SK-N-SH (cell line): ENCODE measurements around the gene P2RY12. TPM values are rescaled to one million over a fixed set of nuclear protein-coding genes. Genes with fewer than 3 reads are reported as not detected.

Experiments used
- CTCF ChIA-PET: fragments of 300-600, 350-600 bp; formaldehyde crosslinking; extraction: SDS; loops from one replicate; lab custom pipeline; 2021; lab: Yijun Ruan, JAX
- POLR2A ChIA-PET: fragments of 350-600 bp; sonication (Branson Sonifier 250); formaldehyde crosslinking; extraction: SDS; loops from one replicate; lab custom pipeline; 2020; ENCODE audit warnings: antibody characterized with exemption, inconsistent platforms; lab: Yijun Ruan, JAX
- DNase-seq: peaks from one replicate; pipeline ENCODE4 v3.0.0; 2012
- H2AFZ ChIP-seq: fragments of 200-600 bp; sonication (generic); 2 replicates; pipeline ENCODE4 v1.8.1; 2016; ENCODE audit warnings: antibody characterized with exemption, mild to moderate bottlenecking, low read depth
- H3F3A ChIP-seq: fragments of 200-600 bp; sonication (generic); replicated peaks from 2 replicates; pipeline ENCODE3; 2016; ENCODE audit warnings: antibody characterized with exemption, mild to moderate bottlenecking; ENCODE audit not compliant: insufficient read depth
- H3K27ac ChIP-seq, 2 experiments: fragments of 200-500 bp in 1 of 2; fragments of 200-600 bp in 1 of 2; sonication (Bioruptor generic) in 1 of 2; sonication (generic), shearing (Covaris generic) in 1 of 2; 2 replicates each; pipeline versions ENCODE4 v1.5.1 to v1.6.1; 2014 to 2016; ENCODE audit warnings: low read depth in 2 of 2, inconsistent platforms in 1 of 2, low read length in 1 of 2, mild to moderate bottlenecking in 1 of 2, mixed read lengths in 1 of 2
- H3K27me3 ChIP-seq: fragments of 200-600 bp; sonication (generic), shearing (Covaris generic); 2 replicates; pipeline ENCODE4 v1.6.1; 2016; ENCODE audit warnings: mixed run types; ENCODE audit not compliant: insufficient read depth
- H3K36me3 ChIP-seq, 2 experiments: fragments of 200-500 bp in 1 of 2; fragments of 200-600 bp in 1 of 2; sonication (Bioruptor generic) in 1 of 2; sonication (generic) in 1 of 2; replicated peaks in 1 of 2; 2 replicates each; pipeline versions ENCODE3 to v1.5.1; 2014 to 2016; ENCODE audit warnings: low read length in 1 of 2, mild to moderate bottlenecking in 1 of 2; ENCODE audit not compliant: insufficient read depth in 2 of 2, control insufficient read depth in 1 of 2
- H3K4me1 ChIP-seq, 2 experiments: fragments of 200-500 bp in 1 of 2; fragments of 200-600 bp in 1 of 2; sonication (Bioruptor generic) in 1 of 2; sonication (generic), shearing (Covaris generic) in 1 of 2; 2 replicates each; pipeline versions ENCODE4 v1.5.1 to v1.6.1; 2014 to 2016; ENCODE audit warnings: low read depth in 1 of 2, low read length in 1 of 2, mixed run types in 1 of 2; ENCODE audit not compliant: insufficient read depth in 2 of 2, control insufficient read depth in 1 of 2
- H3K4me2 ChIP-seq: fragments of 200-600 bp; sonication (generic), shearing (Covaris generic); 2 replicates; pipeline ENCODE4 v1.6.1; 2017; ENCODE audit warnings: mixed run types
- H3K4me3 ChIP-seq, 2 experiments: fragments of 200-500 bp in 1 of 2; fragments of 200-600 bp in 1 of 2; sonication (Bioruptor generic) in 1 of 2; sonication (generic), shearing (Covaris generic) in 1 of 2; 2 replicates each; pipeline versions ENCODE4 v1.5.1 to v1.8.1; 2014 to 2016; ENCODE audit warnings: low read depth in 2 of 2, inconsistent platforms in 1 of 2, low read length in 1 of 2, mild to moderate bottlenecking in 1 of 2, mixed read lengths in 1 of 2, moderate library complexity in 1 of 2
- H3K79me2 ChIP-seq: fragments of 200-600 bp; sonication (generic); 2 replicates; pipeline ENCODE4 v1.8.1; 2017; ENCODE audit warnings: mild to moderate bottlenecking; ENCODE audit not compliant: insufficient read depth
- H3K9ac ChIP-seq: fragments of 200-600 bp; sonication (generic); 2 replicates; pipeline ENCODE4 v1.6.1; 2017; ENCODE audit warnings: mixed run types
- H3K9me2 ChIP-seq: fragments of 200-600 bp; sonication (generic); 2 replicates; pipeline ENCODE4 v1.6.1; 2017; ENCODE audit warnings: mixed run types
- H3K9me3 ChIP-seq: fragments of 200-600 bp; sonication (generic); 2 replicates; pipeline ENCODE4 v1.6.1; 2017; ENCODE audit warnings: mixed run types, mild to moderate bottlenecking, moderate library complexity
- H4K20me1 ChIP-seq: fragments of 200-600 bp; sonication (generic); 2 replicates; pipeline ENCODE4 v1.6.1; 2017; ENCODE audit warnings: mild to moderate bottlenecking, mixed run types; ENCODE audit not compliant: insufficient read depth
- EP300 ChIP-seq, 2 experiments: IDR thresholded peaks; 2 replicates each; pipeline versions ENCODE4 v1.4.0 to v1.6.1; 2012; ENCODE audit warnings: borderline replicate concordance in 1 of 2, low read depth in 1 of 2, low read length in 1 of 2
- EZH2phosphoT487 ChIP-seq: fragments of 200-600 bp; sonication (generic); IDR thresholded peaks from 2 replicates; pipeline ENCODE4 v1.6.1; 2017; ENCODE audit warnings: low read depth, mixed run types, mild to moderate bottlenecking, antibody characterized with exemption, moderate library complexity, borderline replicate concordance
- FOXJ3 ChIP-seq: sonication (generic); formaldehyde crosslinking; IDR thresholded peaks from 2 replicates; pipeline ENCODE4 v1.5.1; 2020; ENCODE audit warnings: mild to moderate bottlenecking, missing genetic modification reagents
- FOXM1 ChIP-seq: IDR thresholded peaks from 2 replicates; pipeline ENCODE4 v1.4.0; 2012; ENCODE audit warnings: low read depth, mild to moderate bottlenecking
- GABPA ChIP-seq: IDR thresholded peaks from 2 replicates; pipeline ENCODE4 v1.4.0; 2012; ENCODE audit warnings: low read depth, mild to moderate bottlenecking
- GATA2 ChIP-seq: sonication (generic); formaldehyde crosslinking; IDR thresholded peaks from 2 replicates; pipeline ENCODE4 v1.5.0; 2020; ENCODE audit warnings: mild to moderate bottlenecking, missing genetic modification reagents
- JUND ChIP-seq: IDR thresholded peaks from 2 replicates; pipeline ENCODE4 v1.4.0; 2012
- MXI1 ChIP-seq: IDR thresholded peaks from 2 replicates; pipeline ENCODE4 v1.6.1; 2012; ENCODE audit warnings: mild to moderate bottlenecking, low read depth, low read length, improper control_type of control experiment
- NRF1 ChIP-seq: IDR thresholded peaks from 2 replicates; pipeline ENCODE4 v1.6.1; 2012; ENCODE audit warnings: low read depth, mild to moderate bottlenecking, low read length
- RAD21 ChIP-seq: IDR thresholded peaks from 2 replicates; pipeline ENCODE4 v1.6.1; 2012; ENCODE audit warnings: mild to moderate bottlenecking, low read length
- RCOR1 ChIP-seq: fragments of 150-350 bp; IDR thresholded peaks from 2 replicates; pipeline ENCODE4 v1.6.1; 2017; ENCODE audit warnings: antibody characterized with exemption, low read length
- SMC3 ChIP-seq: IDR thresholded peaks from 2 replicates; pipeline ENCODE4 v1.6.1; 2012; ENCODE audit warnings: low read depth, low read length, improper control_type of control experiment
- TAF1 ChIP-seq: IDR thresholded peaks from 2 replicates; pipeline ENCODE4 v1.6.1; 2012; ENCODE audit warnings: low read depth, mild to moderate bottlenecking, low read length, moderate library complexity, borderline replicate concordance
- YY1 ChIP-seq: IDR thresholded peaks from 2 replicates; pipeline ENCODE4 v1.4.0; 2012; ENCODE audit warnings: low read depth, mild to moderate bottlenecking
- WGBS: methylation state at CpG from one replicate; pipeline ENCODE4 v1.1.6; 2017; ENCODE audit warnings: low lambda C conversion rate; 5-methylcytosine and 5-hydroxymethylcytosine counted together
- polyA plus RNA-seq, 3 experiments: library from polyadenylated mRNA; depleted of rRNA; stranded (reverse); fragments of >200 nt; gene quantifications; 2 replicates each; pipeline ENCODE4 v1.2.3, GENCODE V29; 2012
- TF ChIP-seq, protein P1 (sequence below): IDR thresholded peaks from 2 replicates; pipeline ENCODE4 v1.4.0; 2012; ENCODE audit warnings: low read depth, borderline replicate concordance
- TF ChIP-seq, protein P2 (sequence below): IDR thresholded peaks from 2 replicates; pipeline ENCODE4 v1.4.0; 2012; ENCODE audit warnings: low read depth
- TF ChIP-seq, protein P3 (sequence below): fragments of 200-600 bp; sonication (generic); IDR thresholded peaks from 2 replicates; pipeline ENCODE4 v1.6.1; 2017; ENCODE audit warnings: antibody characterized with exemption, mild to moderate bottlenecking, moderate library complexity
- TF ChIP-seq, protein P4 (sequence below): IDR thresholded peaks from 2 replicates; pipeline ENCODE4 v1.6.1; 2012; ENCODE audit warnings: mild to moderate bottlenecking, low read depth, low read length, moderate library complexity
- TF ChIP-seq, protein P5 (sequence below): fragments of 150-350 bp; IDR thresholded peaks from 2 replicates; pipeline ENCODE4 v1.6.1; 2016; ENCODE audit warnings: mild to moderate bottlenecking, low read depth, low read length

Gene P2RY12
- polyA plus RNA-seq, 1 of the 3 experiments (the other 2 are of a cell fraction) = not detected

DNA sequence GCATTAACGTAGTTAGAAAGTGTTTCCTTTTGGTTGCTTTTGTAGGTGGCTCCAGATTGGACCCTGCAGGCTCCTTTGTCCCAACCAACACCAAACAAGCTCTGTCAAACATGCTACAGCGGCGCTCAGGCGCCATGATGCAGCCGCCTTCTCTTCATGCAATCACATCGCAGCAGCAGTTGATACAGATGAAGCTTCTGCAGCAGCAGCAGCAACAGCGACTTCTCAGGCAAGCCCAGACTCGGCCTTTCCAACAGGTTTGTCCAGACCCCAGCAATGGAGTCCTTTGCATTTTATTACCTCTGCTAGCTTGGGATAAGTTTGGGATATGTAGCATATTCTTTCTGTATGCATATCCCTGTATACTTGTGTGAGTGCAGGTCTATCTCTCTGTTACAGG lies 10.1 kb upstream of the P2RY12 start:
- Histone ChIP-seq H2AFZ (no peak overlapping the region), H3K9me2 (no peaks in the 10 kb centered on the region), H3K36me3 (no peaks in the 10 kb centered on the region), H4K20me1 (no peaks in the 10 kb centered on the region), H3K79me2 (no peaks in the 10 kb centered on the region), H3K27ac (no peak overlapping the region), H3K4me3 (no peak overlapping the region), H3K4me1 (no peaks in the 10 kb centered on the region; a peak in 1 of 4 replicates), H3K9ac (no peak overlapping the region), H3K27me3 (no peaks in the 10 kb centered on the region), H3K9me3 (no peaks in the 10 kb centered on the region), H3F3A (no peaks in the 10 kb centered on the region), H3K4me2 (no peak overlapping the region)
- TF ChIP-seq JUND (no peak), NRF1 (no peak), RAD21 (no peak), FOXM1 (no peak), EZH2phosphoT487 (no peak), EP300 (IDR thresholded peaks at IDR 0.05; ENCODE audit: borderline replicate concordance in 1 of 2, low read depth in 1 of 2, low read length in 1 of 2) (no peak), TAF1 (no peak), RCOR1 (no peak), FOXJ3 (CRISPR knock-in tag) (no peak), YY1 (no peak), GATA2 (CRISPR knock-in tag) (no peak), SMC3 (no peak), GABPA (no peak), MXI1 (no peak)
- TF ChIP-seq, protein P1, sequence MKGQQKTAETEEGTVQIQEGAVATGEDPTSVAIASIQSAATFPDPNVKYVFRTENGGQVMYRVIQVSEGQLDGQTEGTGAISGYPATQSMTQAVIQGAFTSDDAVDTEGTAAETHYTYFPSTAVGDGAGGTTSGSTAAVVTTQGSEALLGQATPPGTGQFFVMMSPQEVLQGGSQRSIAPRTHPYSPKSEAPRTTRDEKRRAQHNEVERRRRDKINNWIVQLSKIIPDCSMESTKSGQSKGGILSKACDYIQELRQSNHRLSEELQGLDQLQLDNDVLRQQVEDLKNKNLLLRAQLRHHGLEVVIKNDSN = no peak
- TF ChIP-seq, protein P2, sequence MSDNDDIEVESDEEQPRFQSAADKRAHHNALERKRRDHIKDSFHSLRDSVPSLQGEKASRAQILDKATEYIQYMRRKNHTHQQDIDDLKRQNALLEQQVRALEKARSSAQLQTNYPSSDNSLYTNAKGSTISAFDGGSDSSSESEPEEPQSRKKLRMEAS = no peak
- TF ChIP-seq, protein P3, sequence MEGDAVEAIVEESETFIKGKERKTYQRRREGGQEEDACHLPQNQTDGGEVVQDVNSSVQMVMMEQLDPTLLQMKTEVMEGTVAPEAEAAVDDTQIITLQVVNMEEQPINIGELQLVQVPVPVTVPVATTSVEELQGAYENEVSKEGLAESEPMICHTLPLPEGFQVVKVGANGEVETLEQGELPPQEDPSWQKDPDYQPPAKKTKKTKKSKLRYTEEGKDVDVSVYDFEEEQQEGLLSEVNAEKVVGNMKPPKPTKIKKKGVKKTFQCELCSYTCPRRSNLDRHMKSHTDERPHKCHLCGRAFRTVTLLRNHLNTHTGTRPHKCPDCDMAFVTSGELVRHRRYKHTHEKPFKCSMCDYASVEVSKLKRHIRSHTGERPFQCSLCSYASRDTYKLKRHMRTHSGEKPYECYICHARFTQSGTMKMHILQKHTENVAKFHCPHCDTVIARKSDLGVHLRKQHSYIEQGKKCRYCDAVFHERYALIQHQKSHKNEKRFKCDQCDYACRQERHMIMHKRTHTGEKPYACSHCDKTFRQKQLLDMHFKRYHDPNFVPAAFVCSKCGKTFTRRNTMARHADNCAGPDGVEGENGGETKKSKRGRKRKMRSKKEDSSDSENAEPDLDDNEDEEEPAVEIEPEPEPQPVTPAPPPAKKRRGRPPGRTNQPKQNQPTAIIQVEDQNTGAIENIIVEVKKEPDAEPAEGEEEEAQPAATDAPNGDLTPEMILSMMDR = no peak
- TF ChIP-seq, protein P4, sequence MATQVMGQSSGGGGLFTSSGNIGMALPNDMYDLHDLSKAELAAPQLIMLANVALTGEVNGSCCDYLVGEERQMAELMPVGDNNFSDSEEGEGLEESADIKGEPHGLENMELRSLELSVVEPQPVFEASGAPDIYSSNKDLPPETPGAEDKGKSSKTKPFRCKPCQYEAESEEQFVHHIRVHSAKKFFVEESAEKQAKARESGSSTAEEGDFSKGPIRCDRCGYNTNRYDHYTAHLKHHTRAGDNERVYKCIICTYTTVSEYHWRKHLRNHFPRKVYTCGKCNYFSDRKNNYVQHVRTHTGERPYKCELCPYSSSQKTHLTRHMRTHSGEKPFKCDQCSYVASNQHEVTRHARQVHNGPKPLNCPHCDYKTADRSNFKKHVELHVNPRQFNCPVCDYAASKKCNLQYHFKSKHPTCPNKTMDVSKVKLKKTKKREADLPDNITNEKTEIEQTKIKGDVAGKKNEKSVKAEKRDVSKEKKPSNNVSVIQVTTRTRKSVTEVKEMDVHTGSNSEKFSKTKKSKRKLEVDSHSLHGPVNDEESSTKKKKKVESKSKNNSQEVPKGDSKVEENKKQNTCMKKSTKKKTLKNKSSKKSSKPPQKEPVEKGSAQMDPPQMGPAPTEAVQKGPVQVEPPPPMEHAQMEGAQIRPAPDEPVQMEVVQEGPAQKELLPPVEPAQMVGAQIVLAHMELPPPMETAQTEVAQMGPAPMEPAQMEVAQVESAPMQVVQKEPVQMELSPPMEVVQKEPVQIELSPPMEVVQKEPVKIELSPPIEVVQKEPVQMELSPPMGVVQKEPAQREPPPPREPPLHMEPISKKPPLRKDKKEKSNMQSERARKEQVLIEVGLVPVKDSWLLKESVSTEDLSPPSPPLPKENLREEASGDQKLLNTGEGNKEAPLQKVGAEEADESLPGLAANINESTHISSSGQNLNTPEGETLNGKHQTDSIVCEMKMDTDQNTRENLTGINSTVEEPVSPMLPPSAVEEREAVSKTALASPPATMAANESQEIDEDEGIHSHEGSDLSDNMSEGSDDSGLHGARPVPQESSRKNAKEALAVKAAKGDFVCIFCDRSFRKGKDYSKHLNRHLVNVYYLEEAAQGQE = no peak
- TF ChIP-seq, protein P5, sequence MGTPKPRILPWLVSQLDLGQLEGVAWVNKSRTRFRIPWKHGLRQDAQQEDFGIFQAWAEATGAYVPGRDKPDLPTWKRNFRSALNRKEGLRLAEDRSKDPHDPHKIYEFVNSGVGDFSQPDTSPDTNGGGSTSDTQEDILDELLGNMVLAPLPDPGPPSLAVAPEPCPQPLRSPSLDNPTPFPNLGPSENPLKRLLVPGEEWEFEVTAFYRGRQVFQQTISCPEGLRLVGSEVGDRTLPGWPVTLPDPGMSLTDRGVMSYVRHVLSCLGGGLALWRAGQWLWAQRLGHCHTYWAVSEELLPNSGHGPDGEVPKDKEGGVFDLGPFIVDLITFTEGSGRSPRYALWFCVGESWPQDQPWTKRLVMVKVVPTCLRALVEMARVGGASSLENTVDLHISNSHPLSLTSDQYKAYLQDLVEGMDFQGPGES = no peak
- CTCF ChIA-PET = interaction anchor here (1.3 kb wide), 1 partner anchor 10 kb away, joined by 4 read pairs; the partner anchor contains the start of gene P2RY12
- POLR2A ChIA-PET = no interaction called here
- DNase-seq = no peak
- WGBS = 71% methylated on average over 8 of the region's 8 CpGs
